HEK293T (cell line): ENCODE measurements around the gene HNRNPUL2.

Experiments
- ARNT ChIP-seq: fragments of 450-650 bp; IDR thresholded peaks from 2 replicates; pipeline ENCODE4 v1.6.1; 2017; ENCODE audit warnings: mild to moderate bottlenecking
- BHLHE40 ChIP-seq: fragments of 450-650 bp; IDR thresholded peaks from 2 replicates; pipeline ENCODE4 v1.6.1; 2016; ENCODE audit warnings: mild to moderate bottlenecking, moderate library complexity, borderline replicate concordance
- ELF4 ChIP-seq: fragments of 450-650 bp; IDR thresholded peaks from 2 replicates; pipeline ENCODE4 v1.6.1; 2017; ENCODE audit warnings: antibody characterized with exemption
- FOXK2 ChIP-seq: fragments of 450-650 bp; IDR thresholded peaks from 2 replicates; pipeline ENCODE4 v1.6.1; 2016; ENCODE audit warnings: mild to moderate bottlenecking
- FOXM1 ChIP-seq: fragments of 450-650 bp; IDR thresholded peaks from 2 replicates; pipeline ENCODE4 v1.6.1; 2017; ENCODE audit warnings: mild to moderate bottlenecking, borderline replicate concordance
- HDGF ChIP-seq: fragments of 450-650 bp; IDR thresholded peaks from 2 replicates; pipeline ENCODE4 v1.6.1; 2017; ENCODE audit warnings: antibody characterized with exemption, borderline replicate concordance
- L3MBTL2 ChIP-seq: fragments of 450-650 bp; conservative IDR thresholded peaks from 2 replicates; pipeline ENCODE4 v1.6.1; 2016; ENCODE audit warnings: mild to moderate bottlenecking
- LEF1 ChIP-seq: fragments of 450-650 bp; IDR thresholded peaks from 2 replicates; pipeline ENCODE4 v1.6.1; 2017; ENCODE audit warnings: mild to moderate bottlenecking, borderline replicate concordance
- NFRKB ChIP-seq: fragments of 450-650 bp; IDR thresholded peaks from 2 replicates; pipeline ENCODE4 v1.6.1; 2016; ENCODE audit warnings: mild to moderate bottlenecking, moderate library complexity
- PKNOX1 ChIP-seq: fragments of 450-650 bp; IDR thresholded peaks from 2 replicates; pipeline ENCODE4 v1.6.1; 2016
- SP1 ChIP-seq: fragments of 450-650 bp; IDR thresholded peaks from 2 replicates; pipeline ENCODE4 v1.6.1; 2017
- SUZ12 ChIP-seq: fragments of 450-650 bp; IDR thresholded peaks from 2 replicates; pipeline ENCODE4 v1.6.1; 2016; ENCODE audit warnings: mild to moderate bottlenecking
- TARDBP ChIP-seq: fragments of 450-650 bp; IDR thresholded peaks from 2 replicates; pipeline ENCODE4 v1.6.1; 2016
- ZNF384 ChIP-seq: fragments of 450-650 bp; IDR thresholded peaks from 2 replicates; pipeline ENCODE4 v1.6.1; 2016

DNA sequence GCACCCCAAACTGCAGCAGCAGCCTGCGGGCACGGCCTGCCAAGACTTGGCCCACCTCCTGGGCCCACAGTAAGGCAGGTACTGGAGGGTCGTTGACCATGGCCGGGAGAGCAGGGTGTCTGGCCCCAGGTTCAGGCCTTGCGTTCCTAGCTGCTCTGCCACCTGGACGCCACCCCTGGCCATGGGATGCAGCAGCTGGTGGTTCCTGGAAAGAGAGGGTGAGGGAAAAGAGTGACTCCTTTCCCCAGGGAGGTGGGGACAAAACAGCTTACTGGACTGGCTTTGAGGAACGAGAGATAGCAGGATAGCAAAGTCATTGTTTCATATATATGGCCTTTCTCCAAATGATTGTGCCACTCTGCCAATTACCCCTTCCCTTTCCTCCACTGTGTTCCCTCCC is 21.8 kb downstream of the HNRNPUL2 start:
- TF ChIP-seq ZNF384 (no peak), HDGF (no peak), ARNT (no peak), TARDBP (no peak), SUZ12 (no peak), BHLHE40 (no peak), PKNOX1 (no peak), SP1 (no peak), LEF1 (no peak), FOXM1 (no peak), ELF4 (no peak), FOXK2 (no peak), NFRKB (no peak), L3MBTL2 (no peak)
